ENCODE data around the gene PTPRJ.

The PTPRJ gene

DNA sequence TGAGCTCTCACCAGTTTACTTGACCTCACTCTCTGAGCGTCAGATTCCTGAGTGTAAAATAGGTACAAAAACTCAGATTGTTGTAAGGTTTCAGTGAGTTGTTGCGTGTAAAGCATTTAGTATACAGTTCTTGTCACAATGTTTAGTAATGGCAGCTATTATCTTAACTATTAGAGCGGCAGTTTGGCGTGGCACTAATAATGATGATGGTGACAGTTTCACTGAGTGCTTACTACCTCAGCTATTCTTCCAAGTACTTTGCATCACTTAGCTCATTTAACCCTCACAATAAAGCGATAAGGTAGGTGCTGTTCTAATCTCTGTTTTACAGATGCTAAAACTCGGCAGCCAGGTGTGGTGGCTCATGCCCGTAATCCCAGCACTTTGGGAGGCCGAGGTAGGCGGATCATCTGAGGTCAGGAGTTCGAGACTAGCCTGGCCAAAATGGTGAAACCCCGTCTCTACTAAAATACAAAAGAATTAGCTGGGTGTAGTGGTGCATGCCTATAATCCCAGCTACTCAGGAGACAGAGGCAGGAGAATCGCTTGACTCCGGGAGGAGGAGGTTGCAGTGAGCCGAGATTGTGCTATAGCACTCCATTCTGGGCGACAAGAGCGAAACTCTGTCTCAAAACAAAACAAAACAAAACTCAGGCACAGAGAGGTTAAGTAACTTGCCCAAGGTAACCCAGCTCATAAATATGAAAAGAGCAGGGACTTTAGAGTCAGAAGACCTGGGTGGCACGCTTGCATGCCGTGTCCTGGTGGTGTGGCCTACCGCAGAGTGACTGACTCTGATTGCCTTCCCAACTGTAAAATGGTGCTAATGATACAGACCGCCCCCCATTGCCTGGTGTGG is 76.2 kb downstream of the PTPRJ start:
- TF ChIP-seq, protein P1, sequence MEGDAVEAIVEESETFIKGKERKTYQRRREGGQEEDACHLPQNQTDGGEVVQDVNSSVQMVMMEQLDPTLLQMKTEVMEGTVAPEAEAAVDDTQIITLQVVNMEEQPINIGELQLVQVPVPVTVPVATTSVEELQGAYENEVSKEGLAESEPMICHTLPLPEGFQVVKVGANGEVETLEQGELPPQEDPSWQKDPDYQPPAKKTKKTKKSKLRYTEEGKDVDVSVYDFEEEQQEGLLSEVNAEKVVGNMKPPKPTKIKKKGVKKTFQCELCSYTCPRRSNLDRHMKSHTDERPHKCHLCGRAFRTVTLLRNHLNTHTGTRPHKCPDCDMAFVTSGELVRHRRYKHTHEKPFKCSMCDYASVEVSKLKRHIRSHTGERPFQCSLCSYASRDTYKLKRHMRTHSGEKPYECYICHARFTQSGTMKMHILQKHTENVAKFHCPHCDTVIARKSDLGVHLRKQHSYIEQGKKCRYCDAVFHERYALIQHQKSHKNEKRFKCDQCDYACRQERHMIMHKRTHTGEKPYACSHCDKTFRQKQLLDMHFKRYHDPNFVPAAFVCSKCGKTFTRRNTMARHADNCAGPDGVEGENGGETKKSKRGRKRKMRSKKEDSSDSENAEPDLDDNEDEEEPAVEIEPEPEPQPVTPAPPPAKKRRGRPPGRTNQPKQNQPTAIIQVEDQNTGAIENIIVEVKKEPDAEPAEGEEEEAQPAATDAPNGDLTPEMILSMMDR (conservative IDR thresholded peaks at IDR 0.05; ENCODE audit: low read length) = no peak
- no peak for DNase-seq (ENCODE audit: low read depth)
- no peak overlapping the region for H3K4me3 ChIP-seq (ENCODE audit: low read length)

DNA sequence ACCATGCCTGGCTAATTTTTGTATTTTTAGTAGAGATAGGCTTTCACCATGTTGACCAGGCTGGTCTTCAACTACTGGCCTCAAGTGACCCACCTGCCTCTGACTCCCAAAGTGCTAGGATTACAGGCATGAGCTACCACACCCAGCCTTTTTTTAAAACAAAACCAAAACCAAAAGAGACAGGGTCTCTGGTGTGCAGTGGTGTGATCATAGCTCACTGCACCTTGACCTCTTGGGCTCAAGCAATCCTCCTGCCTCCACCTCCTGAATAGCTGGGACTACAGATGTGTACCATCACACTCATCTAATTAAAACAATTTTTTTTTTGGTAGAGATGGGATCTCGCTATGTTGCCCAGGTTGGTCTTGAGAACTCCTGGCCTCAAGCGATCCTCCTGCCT is 77.7 kb downstream of the PTPRJ start:
- no peak overlapping the region for H3K4me3 ChIP-seq (ENCODE audit: low read length)
- DNase-seq (ENCODE audit: low read depth) = no peak
- TF ChIP-seq, protein P1 (conservative IDR thresholded peaks at IDR 0.05; ENCODE audit: low read length) = no peak

DNA sequence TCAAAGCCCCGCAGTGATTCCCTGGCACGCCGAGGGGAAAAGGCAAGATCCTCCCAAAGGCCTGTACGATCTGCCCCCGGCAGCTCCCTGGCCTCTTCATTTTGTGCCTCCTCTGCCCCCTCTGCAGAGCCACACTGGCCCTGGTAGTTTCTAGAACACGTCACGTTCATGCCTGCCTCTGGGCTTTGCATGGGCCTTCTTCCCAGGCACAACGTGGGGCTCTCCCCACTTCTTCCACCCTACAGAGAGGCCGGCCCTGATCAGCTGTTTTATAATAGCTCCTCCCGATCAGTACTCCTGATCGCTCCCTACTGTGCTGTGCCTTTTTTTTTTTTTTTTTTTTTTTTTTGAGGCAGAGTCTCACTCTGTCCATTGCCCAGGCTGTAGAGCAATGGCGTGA is 78.4 kb downstream of the PTPRJ start:
- H3K4me3 ChIP-seq (ENCODE audit: low read length) = no peak overlapping the region
- DNase-seq (ENCODE audit: low read depth) = no peak
- TF ChIP-seq, protein P1 (conservative IDR thresholded peaks at IDR 0.05; ENCODE audit: low read length) = no peak

DNA sequence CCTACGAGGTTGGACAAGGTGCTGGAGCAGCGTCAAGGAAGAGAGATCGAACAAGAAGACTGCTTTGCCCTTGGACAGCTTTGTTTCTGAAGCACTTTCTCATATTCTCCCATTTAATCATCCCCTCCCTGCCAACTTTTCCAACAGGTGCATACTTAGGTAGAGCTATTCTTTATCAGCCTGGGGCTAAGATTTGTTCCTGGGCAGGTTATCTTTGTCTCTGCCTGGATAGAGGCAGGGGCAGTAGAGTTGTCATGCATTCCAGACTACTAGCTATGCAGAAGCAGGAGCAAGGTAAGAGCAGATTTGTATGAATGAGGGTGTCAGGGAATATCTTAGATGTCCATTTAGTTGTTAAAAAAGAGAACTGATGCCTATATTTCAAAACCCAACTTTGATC is 82.3 kb downstream of the PTPRJ start:
- TF ChIP-seq, protein P1 (conservative IDR thresholded peaks at IDR 0.05; ENCODE audit: low read length) = no peak
- no peak for DNase-seq (ENCODE audit: low read depth)
- no peak overlapping the region for H3K4me3 ChIP-seq (ENCODE audit: low read length)

DNA sequence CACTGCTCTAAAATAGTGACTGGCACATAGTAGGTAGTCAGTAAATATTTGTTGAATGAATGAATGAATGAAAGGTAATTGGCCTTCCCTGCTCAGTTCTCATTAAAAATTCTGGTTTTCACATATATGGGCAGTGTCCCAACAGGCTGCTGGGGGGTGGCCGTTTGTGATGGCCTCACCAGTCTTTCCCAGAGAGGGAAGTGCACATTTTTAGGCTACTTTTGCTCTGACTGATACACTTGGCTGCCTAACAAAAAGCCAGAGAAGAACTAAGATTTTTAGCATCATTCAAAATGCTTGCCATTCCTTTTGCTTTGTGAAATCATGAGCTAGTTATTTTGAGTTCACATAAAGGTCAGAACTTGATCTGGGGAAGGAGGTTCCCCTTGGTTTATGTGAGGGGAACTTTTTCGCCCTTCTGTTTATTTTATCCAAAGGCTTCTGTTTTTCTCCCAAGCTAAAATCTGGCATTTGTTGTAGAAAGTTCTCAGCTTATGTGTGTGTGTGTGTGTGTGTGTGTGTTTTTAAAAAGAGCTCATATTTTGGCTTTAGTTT is 83.1 kb downstream of the PTPRJ start:
- H3K4me3 ChIP-seq (ENCODE audit: low read length) = peak overlapping the region; percentile 37
- TF ChIP-seq, protein P1 (conservative IDR thresholded peaks at IDR 0.05; ENCODE audit: low read length) = no peak
- DNase-seq (ENCODE audit: low read depth) = peak; percentile 98

DNA sequence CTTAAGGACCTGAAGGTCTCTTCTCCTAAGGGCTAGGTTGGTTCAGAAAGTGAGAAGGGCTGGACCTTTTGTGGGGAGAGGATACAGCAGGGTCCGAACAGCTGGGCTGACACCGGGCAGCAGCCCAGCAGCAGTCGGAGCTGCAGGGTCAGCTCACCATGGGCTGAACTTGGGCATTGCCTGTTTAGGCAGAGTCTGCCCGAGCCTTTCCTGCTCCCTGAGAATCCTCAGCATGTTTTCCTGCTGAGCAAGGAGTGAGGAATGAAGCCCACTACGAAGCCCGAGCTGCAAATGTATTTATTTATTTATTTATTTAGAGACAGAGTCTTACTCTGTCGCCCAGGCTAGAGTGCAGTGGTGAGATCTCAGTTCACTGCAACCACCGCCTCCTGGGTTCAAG is 83.9 kb downstream of the PTPRJ start:
- DNase-seq (ENCODE audit: low read depth) = peak; percentile 89
- H3K4me3 ChIP-seq (ENCODE audit: low read length) = peak overlapping the region; percentile 37
- TF ChIP-seq, protein P1 (conservative IDR thresholded peaks at IDR 0.05; ENCODE audit: low read length) = no peak

All from AG10803 (cell line).